ENCODE data around the gene AFP. TPM values are rescaled to one million over a fixed set of nuclear protein-coding genes. Genes with fewer than 3 reads are reported as not detected.

The AFP gene
- total and polyA plus RNA-seq, 2 donors (not counting 1 experiment from before 2014, with no cell fraction given), result not detected

DNA sequence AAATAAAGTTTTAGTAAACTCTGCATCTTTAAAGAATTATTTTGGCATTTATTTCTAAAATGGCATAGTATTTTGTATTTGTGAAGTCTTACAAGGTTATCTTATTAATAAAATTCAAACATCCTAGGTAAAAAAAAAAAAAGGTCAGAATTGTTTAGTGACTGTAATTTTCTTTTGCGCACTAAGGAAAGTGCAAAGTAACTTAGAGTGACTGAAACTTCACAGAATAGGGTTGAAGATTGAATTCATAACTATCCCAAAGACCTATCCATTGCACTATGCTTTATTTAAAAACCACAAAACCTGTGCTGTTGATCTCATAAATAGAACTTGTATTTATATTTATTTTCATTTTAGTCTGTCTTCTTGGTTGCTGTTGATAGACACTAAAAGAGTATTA is 31.6 kb upstream of the AFP start:
- no peak overlapping the region for H3K9ac ChIP-seq (ENCODE audit: low read length)
- no peak overlapping the region for H3K4me2 ChIP-seq (replicated peaks; ENCODE audit: low read depth, low read length, poor library complexity, severe bottlenecking)
- H3K9me3 ChIP-seq (ENCODE audit: control extremely low read depth in 1 of 3, control insufficient read depth in 2 of 3, insufficient read depth in 1 of 3, low read length in 2 of 3), result no peaks in the 10 kb centered on the region
- H3K4me3 ChIP-seq (ENCODE audit: control extremely low read depth in 1 of 5, extremely low read depth in 1 of 5, insufficient read depth in 1 of 5, low read depth in 2 of 5, low read length in 4 of 5), result no peak overlapping the region
- POLR2A ChIA-PET, result no interaction called here
- intact Hi-C loops (cut with micrococcal nuclease), result no loop called here
- H3K79me2 ChIP-seq (ENCODE audit: control insufficient read depth, insufficient read depth, low read length), result no peaks in the 10 kb centered on the region
- H3K27me3 ChIP-seq (replicated peaks in 1 of 4; ENCODE audit: control extremely low read depth in 1 of 4, control insufficient read depth in 3 of 4, insufficient read depth in 4 of 4, low read length in 3 of 4), result no peaks in the 10 kb centered on the region
- TF ChIP-seq, protein P1, sequence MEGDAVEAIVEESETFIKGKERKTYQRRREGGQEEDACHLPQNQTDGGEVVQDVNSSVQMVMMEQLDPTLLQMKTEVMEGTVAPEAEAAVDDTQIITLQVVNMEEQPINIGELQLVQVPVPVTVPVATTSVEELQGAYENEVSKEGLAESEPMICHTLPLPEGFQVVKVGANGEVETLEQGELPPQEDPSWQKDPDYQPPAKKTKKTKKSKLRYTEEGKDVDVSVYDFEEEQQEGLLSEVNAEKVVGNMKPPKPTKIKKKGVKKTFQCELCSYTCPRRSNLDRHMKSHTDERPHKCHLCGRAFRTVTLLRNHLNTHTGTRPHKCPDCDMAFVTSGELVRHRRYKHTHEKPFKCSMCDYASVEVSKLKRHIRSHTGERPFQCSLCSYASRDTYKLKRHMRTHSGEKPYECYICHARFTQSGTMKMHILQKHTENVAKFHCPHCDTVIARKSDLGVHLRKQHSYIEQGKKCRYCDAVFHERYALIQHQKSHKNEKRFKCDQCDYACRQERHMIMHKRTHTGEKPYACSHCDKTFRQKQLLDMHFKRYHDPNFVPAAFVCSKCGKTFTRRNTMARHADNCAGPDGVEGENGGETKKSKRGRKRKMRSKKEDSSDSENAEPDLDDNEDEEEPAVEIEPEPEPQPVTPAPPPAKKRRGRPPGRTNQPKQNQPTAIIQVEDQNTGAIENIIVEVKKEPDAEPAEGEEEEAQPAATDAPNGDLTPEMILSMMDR (IDR thresholded peaks at IDR 0.05), result no peak
- TF ChIP-seq EZH2 (IDR thresholded peaks at IDR 0.05; ENCODE audit: borderline replicate concordance, insufficient read depth, low read depth, low read length, poor library complexity, severe bottlenecking), result no peak
- no peak overlapping the region for H3K27ac ChIP-seq (ENCODE audit: low read length in 2 of 2)
- Mint-ChIP-seq H3K27me3 (peaks cover 4% of the 10 kb centered on the region), H3K4me1 (no peaks in the 10 kb centered on the region), H3K9me3 (ENCODE audit: insufficient read depth) (no peaks in the 10 kb centered on the region), H3K4me3 (no peak overlapping the region), H3K27ac (no peak overlapping the region)
- H3K4me1 ChIP-seq (ENCODE audit: control insufficient read depth in 2 of 2, insufficient read depth in 2 of 2, low read length in 2 of 2), result no peaks in the 10 kb centered on the region
- no peak overlapping the region for H2AFZ ChIP-seq (ENCODE audit: insufficient read depth, low read depth, low read length, poor library complexity, severe bottlenecking)
- H3K36me3 ChIP-seq (replicated peaks in 1 of 2; ENCODE audit: control extremely low read depth in 1 of 2, control insufficient read depth in 1 of 2, extremely low read depth in 1 of 2, insufficient read depth in 2 of 2, low read length in 1 of 2), result no peaks in the 10 kb centered on the region
- no peaks in the 10 kb centered on the region for H4K20me1 ChIP-seq (ENCODE audit: control insufficient read depth, insufficient read depth, low read length, poor library complexity, severe bottlenecking)
- CTCF ChIA-PET, result no interaction called here
- DNase-seq (no peak), ATAC-seq (ENCODE audit: low read depth) (no peak)
- no CpG with 5 or more reads among the region's 1 CpG for WGBS (ENCODE audit: insufficient coverage)

DNA sequence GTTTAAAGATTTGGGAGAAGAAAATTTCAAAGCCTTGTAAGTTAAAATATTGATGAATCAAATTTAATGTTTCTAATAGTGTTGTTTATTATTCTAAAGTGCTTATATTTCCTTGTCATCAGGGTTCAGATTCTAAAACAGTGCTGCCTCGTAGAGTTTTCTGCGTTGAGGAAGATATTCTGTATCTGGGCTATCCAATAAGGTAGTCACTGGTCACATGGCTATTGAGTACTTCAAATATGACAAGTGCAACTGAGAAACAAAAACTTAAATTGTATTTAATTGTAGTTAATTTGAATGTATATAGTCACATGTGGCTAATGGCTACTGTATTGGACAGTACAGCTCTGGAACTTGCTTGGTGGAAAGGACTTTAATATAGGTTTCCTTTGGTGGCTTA is 30.9 kb upstream of the AFP start:
- POLR2A ChIA-PET, result no interaction called here
- H3K4me1 Mint-ChIP-seq, result no peaks in the 10 kb centered on the region
- intact Hi-C loops (cut with micrococcal nuclease), result no loop called here

More for the DNA sequence above, 30.9 kb upstream of the AFP start:
- H3K27me3 ChIP-seq (replicated peaks in 1 of 4; ENCODE audit: control extremely low read depth in 1 of 4, control insufficient read depth in 3 of 4, insufficient read depth in 4 of 4, low read length in 3 of 4), result no peaks in the 10 kb centered on the region
- no peaks in the 10 kb centered on the region for H3K9me3 ChIP-seq (ENCODE audit: control extremely low read depth in 1 of 3, control insufficient read depth in 2 of 3, insufficient read depth in 1 of 3, low read length in 2 of 3)
- peaks cover 4% of the 10 kb centered on the region for H3K27me3 Mint-ChIP-seq
- no peak for TF ChIP-seq EZH2 (IDR thresholded peaks at IDR 0.05; ENCODE audit: borderline replicate concordance, insufficient read depth, low read depth, low read length, poor library complexity, severe bottlenecking)
- TF ChIP-seq, protein P1 (IDR thresholded peaks at IDR 0.05), result no peak
- no peak overlapping the region for H3K27ac ChIP-seq (ENCODE audit: low read length in 2 of 2)
- H3K79me2 ChIP-seq (ENCODE audit: control insufficient read depth, insufficient read depth, low read length), result no peaks in the 10 kb centered on the region
- no CpG with 5 or more reads among the region's 2 CpGs for WGBS (ENCODE audit: insufficient coverage)
- ATAC-seq (ENCODE audit: low read depth) (no peak), DNase-seq (no peak)
- H3K36me3 ChIP-seq (replicated peaks in 1 of 2; ENCODE audit: control extremely low read depth in 1 of 2, control insufficient read depth in 1 of 2, extremely low read depth in 1 of 2, insufficient read depth in 2 of 2, low read length in 1 of 2), result no peaks in the 10 kb centered on the region
- no peak overlapping the region for H3K4me2 ChIP-seq (replicated peaks; ENCODE audit: low read depth, low read length, poor library complexity, severe bottlenecking)
- no peaks in the 10 kb centered on the region for H3K4me1 ChIP-seq (ENCODE audit: control insufficient read depth in 2 of 2, insufficient read depth in 2 of 2, low read length in 2 of 2)
- no peak overlapping the region for H3K4me3 ChIP-seq (ENCODE audit: control extremely low read depth in 1 of 5, extremely low read depth in 1 of 5, insufficient read depth in 1 of 5, low read depth in 2 of 5, low read length in 4 of 5)
- H3K9ac ChIP-seq (ENCODE audit: low read length), result no peak overlapping the region
- no peak overlapping the region for H3K4me3 Mint-ChIP-seq
- H4K20me1 ChIP-seq (ENCODE audit: control insufficient read depth, insufficient read depth, low read length, poor library complexity, severe bottlenecking), result no peaks in the 10 kb centered on the region
- H2AFZ ChIP-seq (ENCODE audit: insufficient read depth, low read depth, low read length, poor library complexity, severe bottlenecking), result no peak overlapping the region
- no peak overlapping the region for H3K27ac Mint-ChIP-seq
- CTCF ChIA-PET, result no interaction called here
- no peaks in the 10 kb centered on the region for H3K9me3 Mint-ChIP-seq (ENCODE audit: insufficient read depth)
